Uterus (tissue), 4 donors: Measurements from ENCODE around the gene ARVCF. TPM values are rescaled to one million over a fixed set of nuclear protein-coding genes. Genes with fewer than 3 reads are reported as not detected.

Experiments used
- DNase-seq, 2 donors: peaks; one replicate each; pipeline ENCODE4 v3.0.0-alpha.2; 2019 to 2020
- H3K27ac ChIP-seq, 2 donors: fragments of 200-600 bp; sonication (generic); 1 replicate in 1 of 2; 2 replicates in 1 of 2; pipeline ENCODE4 v1.5.1; 2016 to 2018
- H3K27me3 ChIP-seq, 2 donors: fragments of 200-600 bp; sonication (generic); one replicate each; pipeline ENCODE4 v1.5.1; 2018 to 2019; ENCODE audit warnings: control low read depth in 1 of 2
- H3K36me3 ChIP-seq, 2 donors: fragments of 200-600 bp; sonication (generic); one replicate each; pipeline ENCODE4 v1.5.1; 2019; ENCODE audit warnings: control low read depth in 1 of 2
- H3K4me1 ChIP-seq, 2 donors: fragments of 200-600 bp; sonication (generic); one replicate each; pipeline ENCODE4 v1.5.1; 2018 to 2019; ENCODE audit warnings: control low read depth in 1 of 2
- H3K4me3 ChIP-seq, 2 donors: fragments of 200-600 bp; sonication (generic); 1 replicate in 1 of 2; 2 replicates in 1 of 2; pipeline ENCODE4 v1.5.1; 2018 to 2019; ENCODE audit warnings: mild to moderate bottlenecking in 1 of 2
- H3K9me3 ChIP-seq, 2 donors: fragments of 200-600 bp; sonication (generic); one replicate each; pipeline ENCODE4 v1.5.1; 2019; ENCODE audit warnings: control low read depth in 1 of 2
- POLR2A ChIP-seq, 2 donors: fragments of 450-650 bp; IDR thresholded peaks; one replicate each; pipeline ENCODE4 v1.6.1; 2016; ENCODE audit warnings: antibody characterized with exemption in 2 of 2, mild to moderate bottlenecking in 1 of 2, moderate library complexity in 1 of 2
- intact Hi-C: fragments of 100-400 bp; cut with DNase I; formaldehyde crosslinking; loops from one replicate; pipeline ENCODE4 v1.15.1; 2023; ENCODE audit warnings: low total_unique reads
- total RNA-seq, 4 donors: library from RNA; depleted of rRNA in 3 of 4; stranded (reverse); fragments of >200 nt in 3 of 4; gene quantifications; one replicate each; pipeline versions ENCODE4 v1.1.0 to v1.2.4, GENCODE V29; 2014 to 2023
- TF ChIP-seq, protein P1 (sequence below), 4 experiments: fragments of 200-600 bp in 2 of 4; fragments of 450-650 bp in 2 of 4; sonication (generic) in 2 of 4; IDR thresholded peaks; one replicate each; pipeline ENCODE4 v1.5.1; 2016 to 2019; ENCODE audit warnings: antibody characterized with exemption in 4 of 4, mild to moderate bottlenecking in 2 of 4, moderate library complexity in 1 of 4
- donor health status: DM: yes; HTN: yes; CAD: no.

Gene ARVCF
- total RNA-seq, 4 donors from 2014 or later, result 1.5 to 43.4 (median 16.6) TPM

DNA sequence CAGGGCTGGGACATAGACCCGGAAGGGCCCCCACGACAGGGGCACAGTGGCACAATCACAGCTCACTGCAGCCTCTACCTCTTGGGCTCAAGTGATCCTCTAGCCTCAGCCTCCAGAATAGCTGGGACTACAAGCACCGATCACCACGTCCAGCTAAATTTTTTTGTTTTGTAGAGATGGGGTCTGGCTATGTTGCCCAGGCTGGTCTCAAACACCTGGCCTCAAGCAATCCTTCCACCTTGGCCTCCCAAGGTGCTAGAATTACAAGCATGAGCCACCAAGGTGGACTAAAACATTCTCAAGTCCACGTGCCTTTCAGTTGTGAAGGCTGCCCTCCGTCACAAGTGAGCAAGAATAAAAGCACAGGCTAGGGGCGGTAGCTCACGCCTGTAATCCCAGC, 85.1 kb downstream of the ARVCF start:
- H3K4me3 ChIP-seq, result no peak overlapping the region
- no peaks in the 10 kb centered on the region for H3K36me3 ChIP-seq
- H3K27me3 ChIP-seq, result no peaks in the 10 kb centered on the region
- no peak for DNase-seq
- H3K4me1 ChIP-seq, result no peaks in the 10 kb centered on the region
- intact Hi-C loops, result no loop called here
- no peak for TF ChIP-seq POLR2A (IDR thresholded peaks at IDR 0.05)
- TF ChIP-seq, protein P1, sequence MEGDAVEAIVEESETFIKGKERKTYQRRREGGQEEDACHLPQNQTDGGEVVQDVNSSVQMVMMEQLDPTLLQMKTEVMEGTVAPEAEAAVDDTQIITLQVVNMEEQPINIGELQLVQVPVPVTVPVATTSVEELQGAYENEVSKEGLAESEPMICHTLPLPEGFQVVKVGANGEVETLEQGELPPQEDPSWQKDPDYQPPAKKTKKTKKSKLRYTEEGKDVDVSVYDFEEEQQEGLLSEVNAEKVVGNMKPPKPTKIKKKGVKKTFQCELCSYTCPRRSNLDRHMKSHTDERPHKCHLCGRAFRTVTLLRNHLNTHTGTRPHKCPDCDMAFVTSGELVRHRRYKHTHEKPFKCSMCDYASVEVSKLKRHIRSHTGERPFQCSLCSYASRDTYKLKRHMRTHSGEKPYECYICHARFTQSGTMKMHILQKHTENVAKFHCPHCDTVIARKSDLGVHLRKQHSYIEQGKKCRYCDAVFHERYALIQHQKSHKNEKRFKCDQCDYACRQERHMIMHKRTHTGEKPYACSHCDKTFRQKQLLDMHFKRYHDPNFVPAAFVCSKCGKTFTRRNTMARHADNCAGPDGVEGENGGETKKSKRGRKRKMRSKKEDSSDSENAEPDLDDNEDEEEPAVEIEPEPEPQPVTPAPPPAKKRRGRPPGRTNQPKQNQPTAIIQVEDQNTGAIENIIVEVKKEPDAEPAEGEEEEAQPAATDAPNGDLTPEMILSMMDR (IDR thresholded peaks at IDR 0.05), result no peak
- H3K27ac ChIP-seq, result no peak overlapping the region
- H3K9me3 ChIP-seq, result no peaks in the 10 kb centered on the region

DNA sequence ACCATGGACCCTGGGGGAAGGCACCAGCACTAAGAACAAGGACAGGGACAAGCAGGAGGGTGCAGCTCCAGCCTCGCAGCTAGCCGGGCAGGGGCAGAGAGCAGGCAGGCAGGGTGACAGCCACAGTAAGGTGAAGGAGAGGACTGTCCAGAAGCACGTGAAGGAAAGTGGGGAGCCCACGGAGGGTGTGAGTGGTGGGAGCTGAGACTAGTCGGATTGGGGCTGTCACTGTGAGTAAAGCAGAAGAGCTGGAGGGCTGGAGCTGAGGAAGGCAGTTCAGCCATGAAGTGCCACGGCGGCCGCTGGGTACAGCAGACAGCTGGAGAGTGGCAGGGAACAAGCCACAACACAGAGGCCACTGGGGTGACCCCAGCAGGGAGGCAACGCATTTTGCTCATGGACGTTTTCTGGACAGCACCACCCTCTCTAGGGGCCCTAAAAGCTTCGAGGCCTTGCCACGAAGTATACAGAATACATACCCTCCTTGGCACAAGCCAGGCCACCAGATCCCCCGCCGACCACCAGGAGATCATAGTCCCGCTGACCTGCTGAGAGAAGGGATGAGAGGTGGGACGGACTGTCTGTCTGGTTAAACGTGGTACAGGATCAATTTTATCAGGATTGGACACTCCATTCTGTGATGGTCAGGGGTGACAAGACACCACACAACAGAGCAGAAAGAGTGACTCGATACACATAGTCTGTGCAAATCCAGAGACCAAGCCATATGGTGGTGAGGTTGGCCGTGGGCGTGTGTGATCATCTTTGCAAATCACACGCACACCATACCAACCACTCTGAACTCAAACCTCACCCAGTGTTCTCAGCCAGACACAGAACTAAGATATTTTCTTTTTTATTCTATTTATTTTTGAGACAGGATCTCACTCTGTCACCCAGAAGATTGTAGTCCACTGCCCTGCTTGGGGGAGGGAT, 85.8 kb downstream of the ARVCF start:
- TF ChIP-seq, protein P1 (IDR thresholded peaks at IDR 0.05), result no peak
- no peak for TF ChIP-seq POLR2A (IDR thresholded peaks at IDR 0.05)
- Histone ChIP-seq H3K9me3 (no peaks in the 10 kb centered on the region), H3K36me3 (no peaks in the 10 kb centered on the region), H3K27me3 (no peaks in the 10 kb centered on the region), H3K4me3 (no peak overlapping the region), H3K4me1 (no peaks in the 10 kb centered on the region), H3K27ac (no peak overlapping the region)
- intact Hi-C loops, result no loop called here
- DNase-seq, result no peak

DNA sequence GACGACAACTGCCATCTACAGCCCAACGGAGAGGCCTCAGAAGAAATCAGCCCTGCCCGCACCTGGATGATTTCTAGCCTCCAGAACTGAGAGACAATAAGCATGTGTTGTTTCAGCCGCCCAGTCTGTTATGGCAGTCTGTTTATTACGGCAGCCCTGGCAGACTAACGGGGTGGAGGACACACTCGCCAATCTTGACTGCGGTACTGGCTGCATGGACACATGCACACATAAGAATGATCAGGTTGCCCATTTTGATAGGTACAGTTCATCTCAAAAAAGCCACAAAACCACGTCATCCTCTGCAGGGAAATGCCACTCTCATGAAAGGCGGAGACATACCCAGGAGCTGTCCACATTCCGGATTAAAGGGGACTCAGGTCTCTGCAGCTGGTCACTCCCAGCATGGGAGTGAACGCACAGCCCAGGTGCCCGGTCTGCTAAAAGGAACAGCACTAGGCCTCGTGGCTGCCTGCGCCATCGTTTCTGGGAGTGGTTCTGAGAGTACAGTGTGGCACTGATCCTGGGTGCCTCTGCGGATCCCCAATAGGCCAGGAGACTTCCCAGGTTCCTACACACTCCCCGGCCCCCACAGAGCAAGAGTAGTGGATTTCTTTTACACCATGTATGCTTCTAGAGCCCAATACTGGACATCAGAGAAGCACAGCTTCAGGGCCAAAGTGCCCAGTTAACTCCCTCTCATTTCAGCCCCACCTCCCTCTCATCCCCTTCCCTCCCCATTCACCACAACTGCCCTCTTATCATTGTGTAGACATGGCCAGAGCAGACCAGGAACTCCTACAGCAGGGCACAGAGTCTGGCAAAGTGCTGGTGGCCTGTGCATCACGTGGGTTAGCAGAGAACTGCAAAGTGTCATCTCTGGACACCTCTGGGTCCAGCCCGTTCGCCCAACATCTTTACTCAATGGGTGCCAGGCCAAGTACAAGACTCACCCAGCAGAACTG, 86.8 kb downstream of the ARVCF start:
- intact Hi-C loops, result no loop called here
- TF ChIP-seq, protein P1 (IDR thresholded peaks at IDR 0.05), result no peak
- TF ChIP-seq POLR2A (IDR thresholded peaks at IDR 0.05), result no peak
- Histone ChIP-seq H3K36me3 (no peaks in the 10 kb centered on the region), H3K27ac (no peak overlapping the region), H3K4me3 (no peak overlapping the region), H3K4me1 (no peaks in the 10 kb centered on the region), H3K27me3 (no peaks in the 10 kb centered on the region), H3K9me3 (no peaks in the 10 kb centered on the region)
- no peak for DNase-seq

DNA sequence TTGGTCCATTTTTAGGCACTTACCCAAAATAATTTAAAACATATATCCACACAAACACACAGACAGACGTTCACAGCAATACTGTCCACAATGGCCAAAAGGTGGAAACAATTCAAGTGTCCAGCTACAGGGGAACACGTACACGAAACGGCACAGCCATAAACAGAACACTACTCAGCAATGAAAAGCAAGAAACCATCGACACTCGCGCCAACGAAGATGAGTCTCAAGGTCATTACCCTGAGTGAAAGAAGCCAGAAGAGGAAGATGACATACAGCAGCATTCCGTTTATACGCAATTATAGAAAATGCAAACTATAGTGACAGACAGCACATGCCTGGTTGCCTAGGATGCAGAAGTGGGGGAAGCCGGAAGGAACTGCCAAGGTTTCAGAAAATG, 88.4 kb downstream of the ARVCF start:
- Histone ChIP-seq H3K27ac (no peak overlapping the region), H3K27me3 (no peaks in the 10 kb centered on the region), H3K36me3 (no peaks in the 10 kb centered on the region), H3K4me3 (no peak overlapping the region), H3K9me3 (no peaks in the 10 kb centered on the region), H3K4me1 (no peaks in the 10 kb centered on the region)
- no peak for TF ChIP-seq POLR2A (IDR thresholded peaks at IDR 0.05)
- TF ChIP-seq, protein P1 (IDR thresholded peaks at IDR 0.05), result no peak
- no peak for DNase-seq
- intact Hi-C loops, result no loop called here
